Activated naive CD8-positive, alpha-beta T cell treated with anti-CD3 and anti-CD28 coated beads, Interleukin-2, amount 10 ng/mL, durations not matched to agents 7 days and 5 days (primary cell): ENCODE data around the gene ELL. TPM values are rescaled to one million over a fixed set of nuclear protein-coding genes. Genes with fewer than 3 reads are reported as not detected.
A peak's percentile ranks its signal among the peaks of the same experiment; 100 is the strongest.
"Not testable (repeated sequence)": the region's sequence is repeated elsewhere in the genome, so short reads cannot be mapped to it uniquely, and the experiment has no call there.

Experiments
- ATAC-seq: fragments of 150-1000 bp; cut with Tn5 transposase; one replicate; pipeline ENCODE4 v1.10.0; 2021; ENCODE audit warnings: low read depth, moderate library complexity
- POLR2A ChIA-PET: fragments of 350-600 bp; sonication (Branson Sonifier 250); formaldehyde crosslinking; loops from one replicate; lab custom pipeline; 2021; ENCODE audit warnings: antibody characterized with exemption; lab: Charles Lee
- DNase-seq: peaks from one replicate; pipeline ENCODE4 v3.0.0; 2021
- H3K27ac Mint-ChIP-seq: one replicate; pipeline ENCODE4 v1.8.0; 2022; ENCODE audit warnings: mild to moderate bottlenecking, mixed read lengths
- H3K27me3 Mint-ChIP-seq: one replicate; pipeline ENCODE4 v1.8.0; 2022; ENCODE audit warnings: mild to moderate bottlenecking, moderate library complexity, mixed read lengths
- H3K36me3 Mint-ChIP-seq: one replicate; pipeline ENCODE4 v1.8.0; 2021; ENCODE audit warnings: mild to moderate bottlenecking, mixed read lengths
- H3K4me1 Mint-ChIP-seq: one replicate; pipeline ENCODE4 v1.8.0; 2021; ENCODE audit warnings: mixed read lengths
- H3K4me3 Mint-ChIP-seq: one replicate; pipeline ENCODE4 v1.8.0; 2022; ENCODE audit warnings: mild to moderate bottlenecking, moderate library complexity, mixed read lengths
- H3K9me3 Mint-ChIP-seq: one replicate; pipeline ENCODE4 v1.8.0; 2021; ENCODE audit warnings: mixed read lengths
- total RNA-seq, 2 experiments: library from RNA; stranded (reverse); gene quantifications; one replicate each; pipeline ENCODE4 v1.2.3, GENCODE V29; 2021

ELL gene
- total RNA-seq, 2 experiments from 2014 or later = 28.5 to 31.2 TPM

GRCh38 chr19:18417250-18418028 lies 104.4 kb downstream of the ELL start:
- ATAC-seq (peak; percentile 8), DNase-seq (peak; percentile 74)
- H3K4me3 Mint-ChIP-seq = peak overlapping the region; percentile 85
- no peaks in the 10 kb centered on the region for H3K27me3 Mint-ChIP-seq
- POLR2A ChIA-PET = interaction anchor here (0.9 to 7.7 kb wide), 15 partner anchors 12 to 502 kb away, joined by 3 to 103 read pairs (median 6); partner anchors contain the start of genes COPE, DDX49, JUND and LSM4
- H3K36me3 Mint-ChIP-seq = peaks cover 3% of the 10 kb centered on the region
- H3K9me3 Mint-ChIP-seq = no peaks in the 10 kb centered on the region
- peaks cover 61% of the 10 kb centered on the region for H3K4me1 Mint-ChIP-seq
- H3K27ac Mint-ChIP-seq = peak overlapping the region; percentile 93

GRCh38 chr19:18416778-18417249 lies 105.1 kb downstream of the ELL start:
- POLR2A ChIA-PET = interaction anchor here (0.8 to 7.7 kb wide), 15 partner anchors 12 to 502 kb away, joined by 3 to 103 read pairs (median 6); partner anchors contain the start of genes COPE, DDX49, JUND and LSM4
- Mint-ChIP-seq H3K27me3 (no peaks in the 10 kb centered on the region), H3K9me3 (no peaks in the 10 kb centered on the region), H3K36me3 (peaks cover 3% of the 10 kb centered on the region), H3K4me3 (peak overlapping the region; percentile 85), H3K4me1 (peaks cover 55% of the 10 kb centered on the region), H3K27ac (peak overlapping the region; percentile 86)
- peak; percentile 11 for ATAC-seq
- DNase-seq = no peak

GRCh38 chr19:18415178-18415867 lies 106.5 kb downstream of the ELL start:
- POLR2A ChIA-PET = interaction anchor here (0.7 to 7.7 kb wide), 11 partner anchors 14 to 263 kb away, joined by 3 to 103 read pairs (median 4); partner anchors contain the start of genes ISYNA1, JUND, LSM4 and PIK3R2
- peaks cover 2% of the 10 kb centered on the region for H3K36me3 Mint-ChIP-seq
- peaks cover 48% of the 10 kb centered on the region for H3K4me1 Mint-ChIP-seq
- DNase-seq (peak; percentile 49), ATAC-seq (no peak)
- H3K9me3 Mint-ChIP-seq = no peaks in the 10 kb centered on the region
- peak overlapping the region; percentile 86 for H3K27ac Mint-ChIP-seq
- peaks cover 4% of the 10 kb centered on the region for H3K27me3 Mint-ChIP-seq
- H3K4me3 Mint-ChIP-seq = peak overlapping the region; percentile 85

GRCh38 chr19:18414504-18415177 lies 107.2 kb downstream of the ELL start:
- DNase-seq (peak; percentile 64), ATAC-seq (peak; percentile 15)
- Mint-ChIP-seq H3K27ac (peak overlapping the region; percentile 86), H3K4me1 (peaks cover 46% of the 10 kb centered on the region), H3K9me3 (no peaks in the 10 kb centered on the region), H3K4me3 (peak overlapping the region; percentile 61), H3K36me3 (no peaks in the 10 kb centered on the region), H3K27me3 (peaks cover 4% of the 10 kb centered on the region)
- POLR2A ChIA-PET = interaction anchor here (0.5 to 7.7 kb wide), 12 partner anchors 14 to 262 kb away, joined by 3 to 103 read pairs (median 3); partner anchors contain the start of genes ISYNA1, JUND, LSM4 and PIK3R2

- Mint-ChIP-seq H3K27me3 (peaks cover 4% of the 10 kb centered on the region), H3K9me3 (no peaks in the 10 kb centered on the region), H3K4me3 (no peak overlapping the region), H3K36me3 (no peaks in the 10 kb centered on the region), H3K4me1 (peaks cover 36% of the 10 kb centered on the region), H3K27ac (no peak overlapping the region)
- POLR2A ChIA-PET = interaction anchor here (1.1 to 7.7 kb wide), 3 partner anchors 33 to 220 kb away, joined by 3 to 103 read pairs (median 3); partner anchors contain the start of genes JUND and MPV17L2
- no peak for DNase-seq
- ATAC-seq = no peak
These were observed 109.1 kb downstream of the ELL start for GRCh38 chr19:18412610-18413239.

GRCh38 chr19:18408053-18408476 lies 113.8 kb downstream of the ELL start:
- peaks cover 5% of the 10 kb centered on the region for H3K4me1 Mint-ChIP-seq
- no peak overlapping the region for H3K27ac Mint-ChIP-seq
- H3K9me3 Mint-ChIP-seq = no peaks in the 10 kb centered on the region
- no peak overlapping the region for H3K4me3 Mint-ChIP-seq
- DNase-seq (peak; percentile 63), ATAC-seq (no peak)
- H3K27me3 Mint-ChIP-seq = peaks cover 4% of the 10 kb centered on the region
- POLR2A ChIA-PET = no interaction called here
- H3K36me3 Mint-ChIP-seq = no peaks in the 10 kb centered on the region

GRCh38 chr19:18406749-18407148 lies 115.1 kb downstream of the ELL start:
- Mint-ChIP-seq H3K27me3 (peaks cover 4% of the 10 kb centered on the region), H3K4me3 (no peak overlapping the region), H3K36me3 (no peaks in the 10 kb centered on the region), H3K9me3 (no peaks in the 10 kb centered on the region), H3K4me1 (peaks cover 7% of the 10 kb centered on the region), H3K27ac (no peak overlapping the region)
- ATAC-seq (no peak), DNase-seq (no peak)
- POLR2A ChIA-PET = no interaction called here

GRCh38 chr19:18405754-18406153 lies 116.1 kb downstream of the ELL start:
- H3K36me3 Mint-ChIP-seq, ATAC-seq, H3K4me3 Mint-ChIP-seq, POLR2A ChIA-PET, H3K9me3 Mint-ChIP-seq, H3K27ac Mint-ChIP-seq, H3K27me3 Mint-ChIP-seq, DNase-seq: not testable (repeated sequence)
- H3K4me1 Mint-ChIP-seq = peaks cover 14% of the 10 kb centered on the region

- H3K36me3 Mint-ChIP-seq, H3K27ac Mint-ChIP-seq, H3K9me3 Mint-ChIP-seq, H3K27me3 Mint-ChIP-seq, H3K4me3 Mint-ChIP-seq, ATAC-seq, DNase-seq: not testable (repeated sequence)
- peaks cover 17% of the 10 kb centered on the region for H3K4me1 Mint-ChIP-seq
- POLR2A ChIA-PET = interaction anchor here (2.3 kb wide), 1 partner anchor 16 kb away, joined by 12 read pairs; the partner anchor contains the start of gene SSBP4
These were observed 119.2 kb downstream of the ELL start for GRCh38 chr19:18402455-18403248.

GRCh38 chr19:18401580-18402112 lies 120.2 kb downstream of the ELL start:
- Mint-ChIP-seq H3K27ac (peak overlapping the region; percentile 69), H3K27me3 (peaks cover 13% of the 10 kb centered on the region), H3K4me3 (peak overlapping the region; percentile 48), H3K36me3 (no peaks in the 10 kb centered on the region), H3K4me1 (peaks cover 18% of the 10 kb centered on the region), H3K9me3 (no peaks in the 10 kb centered on the region)
- POLR2A ChIA-PET = interaction anchor here (2.1 to 2.5 kb wide), 3 partner anchors 10 to 17 kb away, joined by 6 to 12 read pairs (median 9); partner anchors contain the start of gene SSBP4
- DNase-seq (no peak), ATAC-seq (peak; percentile 48)

GRCh38 chr19:18399008-18399407 lies 122.9 kb downstream of the ELL start:
- H3K9me3 Mint-ChIP-seq = no peaks in the 10 kb centered on the region
- peaks cover 18% of the 10 kb centered on the region for H3K4me1 Mint-ChIP-seq
- ATAC-seq (no peak), DNase-seq (no peak)
- POLR2A ChIA-PET = no interaction called here
- no peak overlapping the region for H3K27ac Mint-ChIP-seq
- H3K4me3 Mint-ChIP-seq = no peak overlapping the region
- peaks cover 19% of the 10 kb centered on the region for H3K27me3 Mint-ChIP-seq
- no peaks in the 10 kb centered on the region for H3K36me3 Mint-ChIP-seq
